ENCODE results near the gene PDE5A. TPM values are rescaled to one million over a fixed set of nuclear protein-coding genes. Genes with fewer than 3 reads are reported as not detected.

PDE5A gene
- total RNA-seq, 5 donors from 2014 or later (not counting 1 experiment from before 2014, with no cell fraction given): 1.1 to 2.3 (median 1.6) TPM

- Mint-ChIP-seq H3K4me1 (no peaks in the 10 kb centered on the region), H3K9me3 (no peaks in the 10 kb centered on the region), H3K4me3 (no peak overlapping the region), H3K27ac (no peak overlapping the region), H3K27me3 (peaks cover 7 to 12% of the 10 kb centered on the region in 2 donors), H3K36me3 (no peaks in the 10 kb centered on the region)
- CTCF ChIA-PET: no interaction called here
- DNase-seq (no peak), ATAC-seq (replicated peaks in 1 of 4) (no peak)
- WGBS (ENCODE audit: insufficient coverage): no CpG with 5 or more reads among the region's 6 CpGs
- Histone ChIP-seq H3K9me3 (no peaks in the 10 kb centered on the region), H3K27ac (ENCODE audit: low read length) (no peak overlapping the region), H3K4me1 (ENCODE audit: control insufficient read depth in 1 of 2, extremely low read depth in 1 of 2, insufficient read depth in 2 of 2, low read length in 2 of 2) (no peaks in the 10 kb centered on the region), H3K36me3 (ENCODE audit: control insufficient read depth in 2 of 2, extremely low read depth in 1 of 2, insufficient read depth in 1 of 2, low read length in 1 of 2) (no peaks in the 10 kb centered on the region), H3K4me3 (ENCODE audit: control insufficient read depth in 1 of 2, extremely low read depth in 1 of 2, low read length in 1 of 2) (no peak overlapping the region), H3K27me3 (replicated peaks in 1 of 2; ENCODE audit: control insufficient read depth in 2 of 2, extremely low read depth in 1 of 2, insufficient read depth in 2 of 2, low read length in 1 of 2) (no peaks in the 10 kb centered on the region)
- POLR2A ChIA-PET: no interaction called here
These were observed 42.8 kb downstream of the PDE5A start for GRCh38 chr4:119585771-119586170.

DNA sequence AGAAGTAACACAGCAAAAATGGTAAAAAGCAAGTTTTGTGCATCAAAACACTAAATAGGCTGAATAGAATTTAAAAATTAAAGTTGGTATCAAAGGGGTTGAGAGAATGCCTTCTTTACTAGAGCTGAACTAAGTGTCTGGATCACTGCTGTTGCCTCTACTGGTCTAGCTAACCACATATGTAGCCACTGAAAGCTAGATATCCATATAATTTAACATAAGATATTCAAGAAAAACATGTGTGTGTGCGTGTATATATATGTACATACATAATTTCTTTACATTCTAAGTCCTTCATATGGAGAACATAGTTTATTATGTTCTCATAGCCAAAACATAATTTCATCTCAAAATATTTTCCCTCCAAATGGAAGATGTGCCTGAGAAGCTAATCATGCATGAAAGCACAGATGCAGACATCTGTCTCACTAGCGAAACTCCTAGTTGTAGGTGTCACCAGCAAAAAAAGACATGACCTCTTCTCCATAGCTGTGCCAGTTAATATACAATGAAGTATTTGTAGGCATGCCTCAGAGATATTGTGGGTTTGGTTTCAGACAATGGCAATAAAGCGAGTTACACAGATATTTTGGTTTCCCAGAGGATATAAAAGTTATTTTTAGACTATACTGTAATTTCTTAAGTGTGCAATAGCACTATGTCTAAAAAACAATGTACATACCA lies 47.3 kb downstream of the PDE5A start:
- ChIA-PET CTCF (no interaction called here), POLR2A (no interaction called here)
- Histone ChIP-seq H3K27me3 (replicated peaks in 1 of 2; ENCODE audit: control insufficient read depth in 2 of 2, extremely low read depth in 1 of 2, insufficient read depth in 2 of 2, low read length in 1 of 2) (no peaks in the 10 kb centered on the region), H3K4me1 (ENCODE audit: control insufficient read depth in 1 of 2, extremely low read depth in 1 of 2, insufficient read depth in 2 of 2, low read length in 2 of 2) (no peaks in the 10 kb centered on the region), H3K4me3 (ENCODE audit: control insufficient read depth in 1 of 2, extremely low read depth in 1 of 2, low read length in 1 of 2) (no peak overlapping the region), H3K9me3 (no peaks in the 10 kb centered on the region), H3K36me3 (ENCODE audit: control insufficient read depth in 2 of 2, extremely low read depth in 1 of 2, insufficient read depth in 1 of 2, low read length in 1 of 2) (no peaks in the 10 kb centered on the region), H3K27ac (ENCODE audit: low read length) (no peak overlapping the region)
- no peak overlapping the region for H3K27ac Mint-ChIP-seq
- H3K4me3 Mint-ChIP-seq: no peak overlapping the region
- H3K9me3 Mint-ChIP-seq: peaks cover 0 to 5% (median 4%) of the 10 kb centered on the region in 3 donors
- no peaks in the 10 kb centered on the region for H3K4me1 Mint-ChIP-seq
- no peaks in the 10 kb centered on the region for H3K36me3 Mint-ChIP-seq
- ATAC-seq (replicated peaks in 1 of 4): no peak
- DNase-seq: no peak
- WGBS (ENCODE audit: insufficient coverage): no CpG with 5 or more reads among the region's 3 CpGs
- H3K27me3 Mint-ChIP-seq: peaks cover 2 to 6% of the 10 kb centered on the region in 2 donors

- no peak for DNase-seq
- Histone ChIP-seq H3K4me1 (ENCODE audit: control insufficient read depth in 1 of 2, extremely low read depth in 1 of 2, insufficient read depth in 2 of 2, low read length in 2 of 2) (no peaks in the 10 kb centered on the region), H3K27ac (ENCODE audit: low read length) (no peak overlapping the region), H3K27me3 (replicated peaks in 1 of 2; ENCODE audit: control insufficient read depth in 2 of 2, extremely low read depth in 1 of 2, insufficient read depth in 2 of 2, low read length in 1 of 2) (no peaks in the 10 kb centered on the region), H3K4me3 (ENCODE audit: control insufficient read depth in 1 of 2, extremely low read depth in 1 of 2, low read length in 1 of 2) (no peak overlapping the region), H3K9me3 (no peaks in the 10 kb centered on the region), H3K36me3 (ENCODE audit: control insufficient read depth in 2 of 2, extremely low read depth in 1 of 2, insufficient read depth in 1 of 2, low read length in 1 of 2) (no peaks in the 10 kb centered on the region)
- H3K27me3 Mint-ChIP-seq: peaks cover 1 to 6% of the 10 kb centered on the region in 2 donors
- no peaks in the 10 kb centered on the region for H3K36me3 Mint-ChIP-seq
- H3K4me3 Mint-ChIP-seq: no peak overlapping the region
- ATAC-seq (replicated peaks in 1 of 4): no peak
- ChIA-PET CTCF (no interaction called here), POLR2A (no interaction called here)
- no peak overlapping the region for H3K27ac Mint-ChIP-seq
- no peaks in the 10 kb centered on the region for H3K4me1 Mint-ChIP-seq
- 96% methylated on average over 3 of the region's 3 CpGs for WGBS (ENCODE audit: insufficient coverage)
- H3K9me3 Mint-ChIP-seq: peaks cover 0 to 5% (median 4%) of the 10 kb centered on the region in 3 donors
These were observed 48.3 kb downstream of the PDE5A start for GRCh38 chr4:119580293-119580692.

DNA sequence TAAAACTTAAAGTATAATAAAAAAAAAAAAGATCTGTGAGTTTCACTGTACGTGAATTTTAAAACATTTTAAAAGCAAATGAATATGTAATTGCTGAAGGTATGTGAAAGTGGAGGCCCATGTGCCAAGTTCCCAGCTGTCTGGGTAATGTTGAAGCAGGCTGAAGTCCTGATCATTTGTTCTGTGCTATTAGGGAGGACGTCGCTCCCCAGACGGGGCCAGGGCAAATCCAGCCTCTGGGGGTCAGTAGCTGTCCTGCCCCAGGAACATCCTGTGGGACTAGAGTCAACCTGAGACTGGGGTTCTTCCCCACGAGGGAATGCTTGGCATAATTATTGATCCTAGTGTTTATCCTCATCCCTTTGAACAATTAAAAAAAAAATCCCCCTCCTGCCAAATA lies 48.8 kb downstream of the PDE5A start:
- H3K4me1 Mint-ChIP-seq: no peaks in the 10 kb centered on the region
- ChIA-PET CTCF (no interaction called here), POLR2A (no interaction called here)
- H3K27me3 Mint-ChIP-seq: peaks cover 0 to 8% of the 10 kb centered on the region in 2 donors
- H3K27ac Mint-ChIP-seq: no peak overlapping the region
- Histone ChIP-seq H3K4me1 (ENCODE audit: control insufficient read depth in 1 of 2, extremely low read depth in 1 of 2, insufficient read depth in 2 of 2, low read length in 2 of 2) (no peaks in the 10 kb centered on the region), H3K9me3 (no peaks in the 10 kb centered on the region), H3K4me3 (ENCODE audit: control insufficient read depth in 1 of 2, extremely low read depth in 1 of 2, low read length in 1 of 2) (no peak overlapping the region), H3K27ac (ENCODE audit: low read length) (no peak overlapping the region), H3K27me3 (replicated peaks in 1 of 2; ENCODE audit: control insufficient read depth in 2 of 2, extremely low read depth in 1 of 2, insufficient read depth in 2 of 2, low read length in 1 of 2) (no peaks in the 10 kb centered on the region), H3K36me3 (ENCODE audit: control insufficient read depth in 2 of 2, extremely low read depth in 1 of 2, insufficient read depth in 1 of 2, low read length in 1 of 2) (no peaks in the 10 kb centered on the region)
- no peaks in the 10 kb centered on the region for H3K36me3 Mint-ChIP-seq
- ATAC-seq (replicated peaks in 1 of 4) (no peak), DNase-seq (no peak)
- WGBS (ENCODE audit: insufficient coverage): 94% methylated on average over 3 of the region's 5 CpGs
- peaks cover 4 to 8% (median 6%) of the 10 kb centered on the region in 3 donors for H3K9me3 Mint-ChIP-seq
- H3K4me3 Mint-ChIP-seq: no peak overlapping the region

GRCh38 chr4:119570401-119570800 lies 58.2 kb downstream of the PDE5A start:
- no peak overlapping the region for H3K27ac ChIP-seq (ENCODE audit: low read length)
- no peaks in the 10 kb centered on the region for H3K4me1 ChIP-seq (ENCODE audit: control insufficient read depth in 1 of 2, extremely low read depth in 1 of 2, insufficient read depth in 2 of 2, low read length in 2 of 2)
- POLR2A ChIA-PET: no interaction called here
- Mint-ChIP-seq H3K27ac (no peak overlapping the region), H3K9me3 (peaks cover 3 to 11% (median 10%) of the 10 kb centered on the region in 3 donors), H3K4me1 (no peaks in the 10 kb centered on the region), H3K4me3 (no peak overlapping the region), H3K36me3 (no peaks in the 10 kb centered on the region), H3K27me3 (peaks cover 0 to 9% of the 10 kb centered on the region in 2 donors)
- 52% methylated on average over 3 of the region's 5 CpGs for WGBS (ENCODE audit: insufficient coverage)
- DNase-seq: no peak
- no peaks in the 10 kb centered on the region for H3K9me3 ChIP-seq
- no peaks in the 10 kb centered on the region for H3K27me3 ChIP-seq (replicated peaks in 1 of 2; ENCODE audit: control insufficient read depth in 2 of 2, extremely low read depth in 1 of 2, insufficient read depth in 2 of 2, low read length in 1 of 2)
- H3K36me3 ChIP-seq (ENCODE audit: control insufficient read depth in 2 of 2, extremely low read depth in 1 of 2, insufficient read depth in 1 of 2, low read length in 1 of 2): no peaks in the 10 kb centered on the region
- CTCF ChIA-PET: no interaction called here
- no peak overlapping the region for H3K4me3 ChIP-seq (ENCODE audit: control insufficient read depth in 1 of 2, extremely low read depth in 1 of 2, low read length in 1 of 2)
- ATAC-seq (replicated peaks in 1 of 4): no peak

DNA sequence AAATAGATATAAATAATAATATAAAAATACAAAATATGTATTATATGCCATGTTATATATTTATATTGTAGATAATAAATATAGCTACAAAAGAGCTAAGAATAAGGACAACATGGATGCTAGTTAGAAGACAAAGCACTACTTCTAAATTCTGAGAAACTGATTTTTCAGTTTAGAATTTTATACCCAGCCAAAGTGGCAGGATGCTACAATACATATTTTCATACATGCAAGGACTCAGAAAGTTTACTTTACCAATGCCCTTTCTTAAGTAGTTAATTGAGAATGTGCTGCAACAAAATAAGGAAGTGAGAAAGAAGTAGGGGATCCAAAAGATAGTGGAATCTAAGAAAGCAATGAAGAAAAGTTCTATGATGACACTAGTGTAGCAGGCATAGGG lies 64.5 kb downstream of the PDE5A start:
- peaks cover 3% of the 10 kb centered on the region for H3K36me3 Mint-ChIP-seq
- H3K4me3 Mint-ChIP-seq: no peak overlapping the region
- no peaks in the 10 kb centered on the region for H3K27me3 Mint-ChIP-seq
- no peak for ATAC-seq (replicated peaks in 1 of 4)
- no peak for DNase-seq
- CTCF ChIA-PET: interaction anchor here in 1 of 2 donors (0.6 kb wide), 1 partner anchor 8 kb away, joined by 3 read pairs; no protein-coding TSS in a partner anchor
- Histone ChIP-seq H3K4me3 (ENCODE audit: control insufficient read depth in 1 of 2, extremely low read depth in 1 of 2, low read length in 1 of 2) (no peak overlapping the region), H3K9me3 (no peaks in the 10 kb centered on the region), H3K27ac (ENCODE audit: low read length) (no peak overlapping the region), H3K36me3 (ENCODE audit: control insufficient read depth in 2 of 2, extremely low read depth in 1 of 2, insufficient read depth in 1 of 2, low read length in 1 of 2) (no peaks in the 10 kb centered on the region), H3K4me1 (ENCODE audit: control insufficient read depth in 1 of 2, extremely low read depth in 1 of 2, insufficient read depth in 2 of 2, low read length in 2 of 2) (no peaks in the 10 kb centered on the region), H3K27me3 (replicated peaks in 1 of 2; ENCODE audit: control insufficient read depth in 2 of 2, extremely low read depth in 1 of 2, insufficient read depth in 2 of 2, low read length in 1 of 2) (no peaks in the 10 kb centered on the region)
- no peaks in the 10 kb centered on the region for H3K4me1 Mint-ChIP-seq
- H3K9me3 Mint-ChIP-seq: peaks cover 15 to 18% (median 18%) of the 10 kb centered on the region in 3 donors
- POLR2A ChIA-PET: no interaction called here
- H3K27ac Mint-ChIP-seq: no peak overlapping the region

Measured in T-cell (primary cell).